GM12865 (cell line): ENCODE data around the gene BASP1.
"Not testable (repeated sequence)": the region's sequence is repeated elsewhere in the genome, so short reads cannot be mapped to it uniquely, and the experiment has no call there.

ENCODE experiments used
- DNase-seq: peaks from one replicate; pipeline ENCODE4 v3.0.0; 2010; ENCODE audit warnings: low read depth
- H3K4me3 ChIP-seq: 2 replicates; pipeline ENCODE4 v1.5.1; 2011; ENCODE audit warnings: mild to moderate bottlenecking, low read depth, low read length, control low read depth
- CTCF ChIP-seq: IDR thresholded peaks from 2 replicates; pipeline ENCODE4 v1.5.1; 2011; ENCODE audit warnings: low read length, control low read depth, low read depth, inconsistent platforms; ENCODE audit not compliant: insufficient read depth; ENCODE audit errors: missing control alignments

The BASP1 gene

GRCh38 chr5:17314907-17315471, 97.6 kb downstream of the BASP1 start:
- no peak overlapping the region for H3K4me3 ChIP-seq
- DNase-seq = peak; percentile 58
- no peak for TF ChIP-seq CTCF

- DNase-seq = no peak
- H3K4me3 ChIP-seq = no peak overlapping the region
These were observed 98.3 kb downstream of the BASP1 start for GRCh38 chr5:17315710-17316221.

GRCh38 chr5:17316970-17317459, 99.6 kb downstream of the BASP1 start:
- DNase-seq = peak; percentile 86
- H3K4me3 ChIP-seq = no peak overlapping the region

More at GRCh38 chr5:17315710-17316221, 98.3 kb downstream of the BASP1 start:
- TF ChIP-seq CTCF = no peak

GRCh38 chr5:17317473-17317872, 100.0 kb downstream of the BASP1 start:
- DNase-seq = peak; percentile 71
- peak overlapping the region; percentile 32 for H3K4me3 ChIP-seq
- TF ChIP-seq CTCF = no peak

More at GRCh38 chr5:17316970-17317459, 99.6 kb downstream of the BASP1 start:
- no peak for TF ChIP-seq CTCF

GRCh38 chr5:17319095-17319494, 101.7 kb downstream of the BASP1 start:
- not testable (repeated sequence) for H3K4me3 ChIP-seq, DNase-seq

GRCh38 chr5:17325770-17326599, 108.6 kb downstream of the BASP1 start:
- DNase-seq = no peak
- no peak for TF ChIP-seq CTCF
- no peak overlapping the region for H3K4me3 ChIP-seq
